WTC11 (cell line): ENCODE data around the gene LTF.

Experiments
- ATF3 ChIP-seq: sonication (generic); formaldehyde crosslinking; conservative IDR thresholded peaks from 2 replicates; pipeline ENCODE4 v1.8.1; 2022; ENCODE audit warnings: mild to moderate bottlenecking, missing genetic modification reagents
- CREM ChIP-seq: sonication (generic); formaldehyde crosslinking; IDR thresholded peaks from 2 replicates; pipeline ENCODE4 v1.8.1; 2022; ENCODE audit warnings: mild to moderate bottlenecking, missing genetic modification reagents, moderate library complexity
- RELA ChIP-seq: sonication (generic); formaldehyde crosslinking; IDR thresholded peaks from 2 replicates; pipeline ENCODE4 v1.8.1; 2022; ENCODE audit warnings: missing genetic modification reagents, mild to moderate bottlenecking, borderline replicate concordance
- STAT6 ChIP-seq: sonication (generic); formaldehyde crosslinking; conservative IDR thresholded peaks from 2 replicates; pipeline ENCODE4 v1.8.1; 2023; ENCODE audit warnings: mild to moderate bottlenecking, low read depth, missing genetic modification reagents, moderate library complexity
- ZBTB21 ChIP-seq: sonication (generic); formaldehyde crosslinking; IDR thresholded peaks from 2 replicates; pipeline ENCODE4 v1.8.1; 2023; ENCODE audit warnings: mild to moderate bottlenecking, missing genetic modification reagents, borderline replicate concordance
- ZNF232 ChIP-seq: sonication (generic); formaldehyde crosslinking; IDR thresholded peaks from 2 replicates; pipeline ENCODE4 v1.8.0; 2022; ENCODE audit warnings: mild to moderate bottlenecking, missing genetic modification reagents
- TF ChIP-seq, protein P1 (sequence below): fragments of 200-600 bp; IDR thresholded peaks from 2 replicates; pipeline ENCODE4 v1.8.0; 2022; ENCODE audit warnings: antibody characterized with exemption
- TF ChIP-seq, protein P2 (sequence below): sonication (generic); formaldehyde crosslinking; IDR thresholded peaks from 2 replicates; pipeline ENCODE4 v1.8.1; 2023; ENCODE audit warnings: mild to moderate bottlenecking, moderate library complexity, missing genetic modification reagents

DNA sequence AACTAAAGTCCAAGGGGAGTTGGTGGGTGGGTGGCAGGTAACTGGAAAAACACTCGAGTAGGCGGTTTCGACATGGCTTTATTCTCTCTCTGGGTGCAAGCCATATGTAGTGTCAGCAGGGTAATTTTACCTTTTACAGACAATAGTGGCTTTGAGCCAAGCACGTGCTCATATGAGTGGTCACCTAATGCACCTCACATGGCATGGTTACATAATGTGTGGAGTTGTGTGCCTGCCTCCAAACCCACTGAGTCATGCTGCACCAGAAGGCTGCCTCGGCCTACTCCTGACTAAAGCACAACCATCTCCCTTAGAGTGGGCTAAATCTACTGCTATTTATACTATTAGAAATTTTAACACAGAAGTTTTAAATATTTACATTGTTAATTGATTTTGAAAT is 41.1 kb downstream of the LTF start:
- TF ChIP-seq, protein P1, sequence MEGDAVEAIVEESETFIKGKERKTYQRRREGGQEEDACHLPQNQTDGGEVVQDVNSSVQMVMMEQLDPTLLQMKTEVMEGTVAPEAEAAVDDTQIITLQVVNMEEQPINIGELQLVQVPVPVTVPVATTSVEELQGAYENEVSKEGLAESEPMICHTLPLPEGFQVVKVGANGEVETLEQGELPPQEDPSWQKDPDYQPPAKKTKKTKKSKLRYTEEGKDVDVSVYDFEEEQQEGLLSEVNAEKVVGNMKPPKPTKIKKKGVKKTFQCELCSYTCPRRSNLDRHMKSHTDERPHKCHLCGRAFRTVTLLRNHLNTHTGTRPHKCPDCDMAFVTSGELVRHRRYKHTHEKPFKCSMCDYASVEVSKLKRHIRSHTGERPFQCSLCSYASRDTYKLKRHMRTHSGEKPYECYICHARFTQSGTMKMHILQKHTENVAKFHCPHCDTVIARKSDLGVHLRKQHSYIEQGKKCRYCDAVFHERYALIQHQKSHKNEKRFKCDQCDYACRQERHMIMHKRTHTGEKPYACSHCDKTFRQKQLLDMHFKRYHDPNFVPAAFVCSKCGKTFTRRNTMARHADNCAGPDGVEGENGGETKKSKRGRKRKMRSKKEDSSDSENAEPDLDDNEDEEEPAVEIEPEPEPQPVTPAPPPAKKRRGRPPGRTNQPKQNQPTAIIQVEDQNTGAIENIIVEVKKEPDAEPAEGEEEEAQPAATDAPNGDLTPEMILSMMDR, result no peak
- TF ChIP-seq STAT6 (CRISPR knock-in tag) (no peak), ZNF232 (CRISPR knock-in tag) (no peak), ATF3 (CRISPR knock-in tag) (no peak), RELA (CRISPR knock-in tag) (no peak), CREM (CRISPR knock-in tag) (no peak), ZBTB21 (no peak)
- TF ChIP-seq, protein P2, sequence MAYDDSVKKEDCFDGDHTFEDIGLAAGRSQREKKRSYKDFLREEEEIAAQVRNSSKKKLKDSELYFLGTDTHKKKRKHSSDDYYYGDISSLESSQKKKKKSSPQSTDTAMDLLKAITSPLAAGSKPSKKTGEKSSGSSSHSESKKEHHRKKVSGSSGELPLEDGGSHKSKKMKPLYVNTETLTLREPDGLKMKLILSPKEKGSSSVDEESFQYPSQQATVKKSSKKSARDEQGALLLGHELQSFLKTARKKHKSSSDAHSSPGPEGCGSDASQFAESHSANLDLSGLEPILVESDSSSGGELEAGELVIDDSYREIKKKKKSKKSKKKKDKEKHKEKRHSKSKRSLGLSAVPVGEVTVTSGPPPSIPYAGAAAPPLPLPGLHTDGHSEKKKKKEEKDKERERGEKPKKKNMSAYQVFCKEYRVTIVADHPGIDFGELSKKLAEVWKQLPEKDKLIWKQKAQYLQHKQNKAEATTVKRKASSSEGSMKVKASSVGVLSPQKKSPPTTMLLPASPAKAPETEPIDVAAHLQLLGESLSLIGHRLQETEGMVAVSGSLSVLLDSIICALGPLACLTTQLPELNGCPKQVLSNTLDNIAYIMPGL (CRISPR knock-in tag), result no peak
